ENCODE results near the gene TMC1.

GRCh38 chr9:72790989-72791388 is 269.6 kb downstream of the TMC1 start:
- TF ChIP-seq CTCF (IDR thresholded peaks at IDR 0.05) (no peak), POLR2AphosphoS5 (IDR thresholded peaks at IDR 0.05) (no peak), POLR2A (IDR thresholded peaks at IDR 0.05) (no peak), EP300 (IDR thresholded peaks at IDR 0.05) (no peak)

All from suprapubic skin (tissue), 4 donors.